ENCODE data around the gene SRP68. TPM values are rescaled to one million over a fixed set of nuclear protein-coding genes. Genes with fewer than 3 reads are reported as not detected.

SRP68 gene
- total and polyA plus RNA-seq, 2 donors (not counting 1 experiment from before 2014, with no cell fraction given): 34.0 to 68.6 TPM

DNA sequence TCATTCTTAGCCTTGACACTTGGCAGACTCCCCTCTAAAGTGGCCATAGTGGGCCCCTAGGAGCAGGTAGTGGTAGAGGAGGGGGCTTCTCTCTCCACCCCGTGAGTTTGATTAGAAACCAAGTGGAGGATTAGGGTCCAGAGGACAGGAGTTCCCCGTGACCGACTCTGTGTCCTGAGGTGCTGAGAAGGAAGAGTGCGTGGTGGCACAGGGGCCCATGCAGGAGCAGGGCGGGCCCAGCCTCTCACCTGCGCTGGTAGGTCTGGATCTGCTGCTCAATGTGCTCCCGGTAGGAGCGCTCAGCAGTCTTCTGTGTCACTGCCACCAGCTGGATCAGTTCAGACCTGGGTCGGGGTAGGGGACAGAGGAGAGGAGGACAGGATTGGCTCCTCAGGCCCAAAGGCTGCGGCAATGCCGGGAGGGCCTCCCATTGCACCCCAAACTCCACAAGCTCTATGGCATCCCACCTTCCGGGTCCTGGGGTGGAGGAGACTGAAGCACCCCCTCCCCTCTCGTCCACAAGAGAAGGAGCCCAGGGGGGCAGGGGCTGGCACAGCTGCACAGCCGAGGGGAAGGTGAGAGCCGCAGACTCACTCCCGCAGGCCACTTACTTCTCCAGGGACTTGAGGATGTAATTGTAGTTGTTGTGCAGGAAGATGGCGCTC is 12.9 kb upstream of the SRP68 start:
- H3K27ac ChIP-seq (ENCODE audit: insufficient read depth, low read length): no peak overlapping the region
- no peaks in the 10 kb centered on the region for H4K20me1 ChIP-seq (ENCODE audit: control insufficient read depth, extremely low read depth, insufficient read depth, low read length)
- no peaks in the 10 kb centered on the region for H3K4me1 ChIP-seq (ENCODE audit: control insufficient read depth, extremely low read depth, insufficient read depth, low read length)
- H3K36me3 ChIP-seq (ENCODE audit: control insufficient read depth, insufficient read depth, low read length): peaks cover 30% of the 10 kb centered on the region
- no peak overlapping the region for H2AFZ ChIP-seq (ENCODE audit: low read length)
- DNase-seq (ENCODE audit: low read depth in 2 of 2): no peak
- no peak overlapping the region for H3K4me3 ChIP-seq (replicated peaks in 1 of 4; ENCODE audit: control extremely low read depth in 1 of 4, insufficient read depth in 1 of 4, low read depth in 3 of 4, low read length in 4 of 4)
- TF ChIP-seq EZH2 (IDR thresholded peaks at IDR 0.05; ENCODE audit: low read length, missing control alignments): no peak
- TF ChIP-seq, protein P1, sequence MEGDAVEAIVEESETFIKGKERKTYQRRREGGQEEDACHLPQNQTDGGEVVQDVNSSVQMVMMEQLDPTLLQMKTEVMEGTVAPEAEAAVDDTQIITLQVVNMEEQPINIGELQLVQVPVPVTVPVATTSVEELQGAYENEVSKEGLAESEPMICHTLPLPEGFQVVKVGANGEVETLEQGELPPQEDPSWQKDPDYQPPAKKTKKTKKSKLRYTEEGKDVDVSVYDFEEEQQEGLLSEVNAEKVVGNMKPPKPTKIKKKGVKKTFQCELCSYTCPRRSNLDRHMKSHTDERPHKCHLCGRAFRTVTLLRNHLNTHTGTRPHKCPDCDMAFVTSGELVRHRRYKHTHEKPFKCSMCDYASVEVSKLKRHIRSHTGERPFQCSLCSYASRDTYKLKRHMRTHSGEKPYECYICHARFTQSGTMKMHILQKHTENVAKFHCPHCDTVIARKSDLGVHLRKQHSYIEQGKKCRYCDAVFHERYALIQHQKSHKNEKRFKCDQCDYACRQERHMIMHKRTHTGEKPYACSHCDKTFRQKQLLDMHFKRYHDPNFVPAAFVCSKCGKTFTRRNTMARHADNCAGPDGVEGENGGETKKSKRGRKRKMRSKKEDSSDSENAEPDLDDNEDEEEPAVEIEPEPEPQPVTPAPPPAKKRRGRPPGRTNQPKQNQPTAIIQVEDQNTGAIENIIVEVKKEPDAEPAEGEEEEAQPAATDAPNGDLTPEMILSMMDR (conservative IDR thresholded peaks at IDR 0.05 in 1 of 2, IDR thresholded peaks at IDR 0.05 in 1 of 2; ENCODE audit: low read depth in 1 of 2, low read length in 2 of 2): no peak
- no peaks in the 10 kb centered on the region for H3K9me3 ChIP-seq (ENCODE audit: control insufficient read depth, insufficient read depth, low read depth, low read length)
- no peaks in the 10 kb centered on the region for H3K79me2 ChIP-seq (ENCODE audit: control insufficient read depth, insufficient read depth, low read length)
- no peak overlapping the region for H3K4me2 ChIP-seq (ENCODE audit: extremely low read depth, insufficient read depth, low read length)
- H3K27me3 ChIP-seq (ENCODE audit: control insufficient read depth, insufficient read depth, low read length): peaks cover 3% of the 10 kb centered on the region
- no peak overlapping the region for H3K9ac ChIP-seq (ENCODE audit: insufficient read depth, low read length)

- H3K36me3 ChIP-seq (ENCODE audit: control insufficient read depth, insufficient read depth, low read length): peaks cover 30% of the 10 kb centered on the region
- TF ChIP-seq, protein P1 (conservative IDR thresholded peaks at IDR 0.05 in 1 of 2, IDR thresholded peaks at IDR 0.05 in 1 of 2; ENCODE audit: low read depth in 1 of 2, low read length in 2 of 2): no peak
- TF ChIP-seq EZH2 (IDR thresholded peaks at IDR 0.05; ENCODE audit: low read length, missing control alignments): no peak
- H3K9me3 ChIP-seq (ENCODE audit: control insufficient read depth, insufficient read depth, low read depth, low read length): no peaks in the 10 kb centered on the region
- H3K4me1 ChIP-seq (ENCODE audit: control insufficient read depth, extremely low read depth, insufficient read depth, low read length): no peaks in the 10 kb centered on the region
- peaks cover 17% of the 10 kb centered on the region for H3K27me3 ChIP-seq (ENCODE audit: control insufficient read depth, insufficient read depth, low read length)
- no peak overlapping the region for H3K4me2 ChIP-seq (ENCODE audit: extremely low read depth, insufficient read depth, low read length)
- H3K4me3 ChIP-seq (replicated peaks in 1 of 4; ENCODE audit: control extremely low read depth in 1 of 4, insufficient read depth in 1 of 4, low read depth in 3 of 4, low read length in 4 of 4): no peak overlapping the region
- no peak for DNase-seq (ENCODE audit: low read depth in 2 of 2)
- no peaks in the 10 kb centered on the region for H3K79me2 ChIP-seq (ENCODE audit: control insufficient read depth, insufficient read depth, low read length)
- H3K9ac ChIP-seq (ENCODE audit: insufficient read depth, low read length): no peak overlapping the region
- H3K27ac ChIP-seq (ENCODE audit: insufficient read depth, low read length): no peak overlapping the region
- H4K20me1 ChIP-seq (ENCODE audit: control insufficient read depth, extremely low read depth, insufficient read depth, low read length): no peaks in the 10 kb centered on the region
- no peak overlapping the region for H2AFZ ChIP-seq (ENCODE audit: low read length)
Measured at GRCh38 chr17:76083536-76084182, 11.3 kb upstream of the SRP68 start.

DNA sequence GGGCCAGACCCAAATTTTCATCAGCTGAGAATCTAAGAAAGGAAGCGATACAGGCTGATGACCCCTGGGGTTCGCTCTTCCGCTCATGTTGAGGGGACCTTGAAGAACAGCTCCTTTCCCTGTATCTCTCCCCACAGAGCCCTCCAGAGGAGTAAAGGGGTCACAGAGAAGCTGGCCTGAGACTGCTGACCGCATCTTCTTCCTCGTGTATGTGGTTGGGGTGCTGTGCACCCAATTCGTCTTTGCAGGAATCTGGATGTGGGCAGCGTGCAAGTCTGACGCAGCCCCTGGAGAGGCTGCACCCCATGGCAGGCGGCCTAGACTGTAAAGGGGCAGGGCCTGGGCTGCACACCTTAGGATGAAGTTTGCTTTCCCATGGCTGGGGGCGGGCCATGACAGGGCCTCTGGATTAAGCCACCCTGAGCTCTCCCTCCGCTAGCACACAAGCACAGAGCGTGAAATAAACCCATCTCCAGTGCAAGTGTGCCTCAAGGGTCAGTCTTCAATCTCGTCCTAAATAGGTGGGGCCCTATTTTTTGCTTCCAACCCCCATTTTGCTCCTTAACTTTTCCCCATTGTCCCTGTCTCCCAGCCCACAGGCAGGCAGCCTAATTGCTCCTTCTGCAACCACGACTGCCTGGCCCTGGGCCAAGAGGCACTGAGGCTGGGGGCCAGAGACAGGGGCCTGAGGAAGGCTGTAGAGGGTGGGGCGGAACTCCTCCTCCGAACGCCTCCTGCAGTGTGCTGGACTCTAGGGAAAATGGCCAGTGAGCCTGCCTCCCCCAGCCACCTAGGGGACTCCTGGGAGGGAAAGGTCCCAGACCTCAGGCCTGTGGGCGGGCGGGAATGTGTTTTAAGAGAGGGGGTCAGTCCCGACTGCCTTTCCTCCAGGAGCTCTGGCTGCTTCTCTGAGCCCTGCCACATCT is 10.3 kb upstream of the SRP68 start:
- H3K27ac ChIP-seq (ENCODE audit: insufficient read depth, low read length): no peak overlapping the region
- no peaks in the 10 kb centered on the region for H3K9me3 ChIP-seq (ENCODE audit: control insufficient read depth, insufficient read depth, low read depth, low read length)
- H3K4me3 ChIP-seq (replicated peaks in 1 of 4; ENCODE audit: control extremely low read depth in 1 of 4, insufficient read depth in 1 of 4, low read depth in 3 of 4, low read length in 4 of 4): no peak overlapping the region
- peaks cover 26% of the 10 kb centered on the region for H3K27me3 ChIP-seq (ENCODE audit: control insufficient read depth, insufficient read depth, low read length)
- TF ChIP-seq EZH2 (IDR thresholded peaks at IDR 0.05; ENCODE audit: low read length, missing control alignments): no peak
- TF ChIP-seq, protein P1 (conservative IDR thresholded peaks at IDR 0.05 in 1 of 2, IDR thresholded peaks at IDR 0.05 in 1 of 2; ENCODE audit: low read depth in 1 of 2, low read length in 2 of 2): no peak
- no peaks in the 10 kb centered on the region for H3K79me2 ChIP-seq (ENCODE audit: control insufficient read depth, insufficient read depth, low read length)
- no peaks in the 10 kb centered on the region for H4K20me1 ChIP-seq (ENCODE audit: control insufficient read depth, extremely low read depth, insufficient read depth, low read length)
- peaks cover 20% of the 10 kb centered on the region for H3K36me3 ChIP-seq (ENCODE audit: control insufficient read depth, insufficient read depth, low read length)
- DNase-seq (ENCODE audit: low read depth in 2 of 2): no peak
- H3K4me2 ChIP-seq (ENCODE audit: extremely low read depth, insufficient read depth, low read length): no peak overlapping the region
- H3K9ac ChIP-seq (ENCODE audit: insufficient read depth, low read length): no peak overlapping the region
- H2AFZ ChIP-seq (ENCODE audit: low read length): no peak overlapping the region
- no peaks in the 10 kb centered on the region for H3K4me1 ChIP-seq (ENCODE audit: control insufficient read depth, extremely low read depth, insufficient read depth, low read length)
